ENCODE measurements around the gene MPZL2.

The MPZL2 gene

GRCh38 chr11:118217575-118217974 is 46.5 kb downstream of the MPZL2 start:
- TF ChIP-seq REST (IDR thresholded peaks at IDR 0.05; ENCODE audit: insufficient read depth in 1 of 2, low read depth in 2 of 2, low read length in 2 of 2) (no peak), FOXP2 (optimal IDR thresholded peaks at IDR 0.05; ENCODE audit: borderline replicate concordance, extremely low read depth, extremely low read length, insufficient read depth) (no peak), POLR2AphosphoS5 (IDR thresholded peaks at IDR 0.05; ENCODE audit: low read depth, low read length) (no peak)

DNA sequence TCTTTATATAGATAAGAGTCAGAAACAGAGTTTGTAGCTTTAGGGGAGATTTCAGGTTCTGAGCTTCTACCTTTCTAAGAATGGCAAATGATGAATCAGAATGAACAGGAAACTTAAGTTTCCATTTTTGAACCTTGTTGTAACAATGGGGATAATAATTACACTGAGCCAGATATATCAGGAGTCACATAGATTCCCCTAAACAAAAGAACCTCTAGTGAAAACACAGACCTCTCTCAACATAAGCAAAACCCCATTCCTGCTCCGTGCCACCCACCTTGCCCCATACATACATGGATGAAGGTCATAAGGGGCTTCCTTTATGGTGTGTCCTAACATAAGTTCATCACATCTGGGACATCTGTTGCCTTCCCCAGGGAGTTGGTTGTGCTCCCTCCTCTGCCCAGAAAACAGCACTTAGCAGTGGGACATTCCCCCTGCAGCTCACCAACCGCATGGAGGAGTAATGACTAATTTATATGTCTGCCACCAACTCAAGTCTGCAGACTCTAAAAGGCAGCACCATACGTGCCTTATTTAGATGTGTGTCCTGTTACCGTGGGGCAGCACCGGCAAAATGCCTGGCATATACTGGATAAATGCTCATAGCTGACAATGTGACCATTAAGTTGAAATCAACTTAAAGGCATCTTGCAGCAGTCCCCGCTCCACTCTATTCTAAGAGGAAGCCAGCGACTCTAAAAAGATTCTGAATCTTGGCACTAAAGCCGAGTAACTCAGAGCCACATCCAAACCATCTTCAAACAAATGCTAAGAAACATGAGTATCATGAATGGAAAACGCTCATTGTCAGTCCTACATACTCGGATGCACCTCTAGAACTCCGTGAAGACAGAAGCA is 47.2 kb downstream of the MPZL2 start:
- TF ChIP-seq POLR2AphosphoS5 (IDR thresholded peaks at IDR 0.05; ENCODE audit: low read depth, low read length) (no peak), REST (IDR thresholded peaks at IDR 0.05; ENCODE audit: insufficient read depth in 1 of 2, low read depth in 2 of 2, low read length in 2 of 2) (no peak), FOXP2 (optimal IDR thresholded peaks at IDR 0.05; ENCODE audit: borderline replicate concordance, extremely low read depth, extremely low read length, insufficient read depth) (no peak), TAF1 (IDR thresholded peaks at IDR 0.05; ENCODE audit: borderline replicate concordance, insufficient read depth, low read length) (no peak), SIN3A (IDR thresholded peaks at IDR 0.05; ENCODE audit: borderline replicate concordance, insufficient read depth, low read length) (no peak)

DNA sequence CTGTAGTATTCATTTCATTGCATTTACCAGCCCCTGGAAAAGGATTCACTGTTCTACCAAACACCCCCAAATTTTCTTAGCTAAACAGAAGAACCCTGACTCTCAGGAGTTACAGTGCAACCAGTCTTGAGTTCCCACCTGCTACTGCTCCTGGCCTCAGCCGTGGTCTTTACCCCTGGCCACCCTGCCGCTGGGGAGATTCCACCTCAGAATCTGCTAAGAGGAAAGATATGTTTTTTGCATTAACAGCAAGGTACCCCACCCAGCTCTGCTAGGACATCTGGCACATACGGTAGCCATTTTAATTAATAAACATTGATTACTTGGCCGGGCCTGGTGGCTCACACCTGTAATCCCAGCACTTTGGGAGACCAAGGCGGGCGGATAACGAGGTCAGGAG is 48.3 kb downstream of the MPZL2 start:
- TF ChIP-seq POLR2AphosphoS5 (IDR thresholded peaks at IDR 0.05; ENCODE audit: low read depth, low read length) (no peak), SIN3A (IDR thresholded peaks at IDR 0.05; ENCODE audit: borderline replicate concordance, insufficient read depth, low read length) (no peak), REST (IDR thresholded peaks at IDR 0.05; ENCODE audit: insufficient read depth in 1 of 2, low read depth in 2 of 2, low read length in 2 of 2) (no peak), TAF1 (IDR thresholded peaks at IDR 0.05; ENCODE audit: borderline replicate concordance, insufficient read depth, low read length) (no peak), FOXP2 (optimal IDR thresholded peaks at IDR 0.05; ENCODE audit: borderline replicate concordance, extremely low read depth, extremely low read length, insufficient read depth) (no peak)

DNA sequence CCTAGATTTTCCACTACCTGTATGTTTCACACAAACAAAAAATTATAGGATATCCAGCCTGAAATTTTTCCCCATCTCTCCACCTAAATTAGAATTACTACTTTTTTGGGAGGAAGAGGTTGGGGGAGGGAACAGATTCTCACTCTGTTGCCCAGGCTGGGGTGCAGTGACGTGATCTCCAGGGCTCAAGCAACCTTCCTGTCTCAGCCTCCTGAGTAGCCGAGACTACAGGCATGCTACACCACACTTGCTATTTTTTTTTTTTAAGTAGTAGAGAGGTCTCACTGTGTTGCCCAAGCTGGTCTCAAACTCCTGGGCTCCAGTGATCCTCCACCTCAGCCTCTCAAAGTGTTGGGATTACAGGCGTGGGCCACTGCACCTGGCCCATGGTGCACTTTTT is 48.8 kb downstream of the MPZL2 start:
- TF ChIP-seq REST (IDR thresholded peaks at IDR 0.05; ENCODE audit: insufficient read depth in 1 of 2, low read depth in 2 of 2, low read length in 2 of 2) (no peak), TAF1 (IDR thresholded peaks at IDR 0.05; ENCODE audit: borderline replicate concordance, insufficient read depth, low read length) (no peak), SIN3A (IDR thresholded peaks at IDR 0.05; ENCODE audit: borderline replicate concordance, insufficient read depth, low read length) (no peak), FOXP2 (optimal IDR thresholded peaks at IDR 0.05; ENCODE audit: borderline replicate concordance, extremely low read depth, extremely low read length, insufficient read depth) (no peak), POLR2AphosphoS5 (IDR thresholded peaks at IDR 0.05; ENCODE audit: low read depth, low read length) (no peak)
